GM18507 (cell line): Measurements from ENCODE around the gene JOSD2.

Experiments used
- DNase-seq: peaks from one replicate; pipeline ENCODE4 v3.0.0; 2011; ENCODE audit warnings: low read depth; ENCODE audit not compliant: insufficient read length; ENCODE audit errors: extremely low spot score
- FAIRE-seq: peaks from 2 replicates; lab custom pipeline; 2011; peaks lifted over from hg19 to GRCh38; lab: Jason Lieb, UNC

Gene JOSD2

DNA sequence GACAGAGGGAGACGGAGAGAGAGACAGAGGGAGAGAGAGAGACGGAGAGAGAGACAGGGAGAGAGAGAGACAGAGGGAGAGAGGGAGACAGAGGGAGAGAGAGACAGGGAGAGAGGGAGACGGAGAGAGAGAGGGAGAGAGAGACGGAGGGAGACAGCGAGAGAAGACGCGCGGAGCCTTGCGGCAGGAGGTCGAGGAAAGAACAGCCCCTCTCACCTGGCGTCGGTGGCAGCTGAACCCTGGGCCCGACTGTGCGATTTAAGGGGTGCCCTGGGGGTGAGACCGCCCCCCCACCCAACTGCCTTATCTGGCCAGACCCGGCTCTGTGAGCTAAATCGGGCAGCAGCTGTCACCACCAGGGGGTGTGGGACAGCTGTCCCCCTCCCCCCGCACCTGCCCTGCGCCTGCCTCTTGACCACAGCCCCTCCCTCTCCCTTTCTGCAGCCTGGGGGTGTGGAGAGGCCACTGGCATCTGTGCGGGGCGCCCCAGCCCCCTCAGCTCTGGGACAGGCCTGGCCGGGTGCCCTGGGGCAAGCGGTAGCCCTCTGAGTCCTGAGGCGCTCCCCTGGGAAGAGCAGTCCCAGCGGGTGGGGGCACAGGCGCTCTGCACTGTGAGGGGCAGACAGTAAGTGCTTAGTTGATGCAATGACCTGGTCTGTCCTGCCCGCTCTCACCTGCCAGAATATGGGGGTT, 10.8 kb downstream of the JOSD2 start:
- DNase-seq (no peak), FAIRE-seq (no peak)

DNA sequence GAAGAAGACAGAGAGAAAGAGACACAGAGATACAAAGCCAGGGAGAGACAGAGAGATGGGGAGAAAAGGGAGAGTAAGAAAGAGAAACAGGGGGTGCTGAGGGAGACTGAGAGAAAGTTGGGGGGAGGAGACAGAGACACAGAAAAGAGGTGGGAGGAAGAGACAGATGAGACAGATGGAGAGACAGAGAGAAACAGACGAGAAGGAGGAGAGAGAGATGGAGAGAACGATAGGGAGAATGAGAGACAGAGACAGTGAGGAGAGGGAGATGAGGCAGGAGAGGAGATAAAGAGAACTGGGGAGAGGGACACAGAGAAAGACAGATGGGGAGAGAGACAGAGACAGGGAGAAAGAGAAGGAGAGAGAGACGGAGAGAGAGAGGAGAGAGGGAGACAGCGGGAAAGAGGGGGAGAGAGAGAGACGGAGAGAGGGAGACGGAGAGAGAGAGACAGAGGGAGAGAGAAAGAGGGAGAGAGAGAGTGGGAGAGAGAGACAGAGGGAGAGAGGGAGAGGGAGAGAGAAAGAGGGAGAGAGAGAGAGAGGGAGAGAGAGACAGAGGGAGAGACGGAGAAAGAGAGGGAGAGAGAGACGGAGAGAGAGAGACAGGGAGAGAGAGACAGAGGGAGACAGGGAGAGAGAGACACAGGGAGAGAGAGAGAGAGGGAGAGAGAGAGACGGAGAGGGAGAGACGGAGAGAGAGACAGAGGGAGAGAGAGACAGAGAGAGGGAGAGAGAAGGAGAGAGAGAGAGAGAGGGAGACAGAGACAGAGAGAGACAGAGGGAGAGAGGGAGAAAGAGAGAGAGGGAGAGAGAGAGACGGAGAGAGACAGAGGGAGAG, 12.6 kb downstream of the JOSD2 start:
- FAIRE-seq (no peak), DNase-seq (no peak)

DNA sequence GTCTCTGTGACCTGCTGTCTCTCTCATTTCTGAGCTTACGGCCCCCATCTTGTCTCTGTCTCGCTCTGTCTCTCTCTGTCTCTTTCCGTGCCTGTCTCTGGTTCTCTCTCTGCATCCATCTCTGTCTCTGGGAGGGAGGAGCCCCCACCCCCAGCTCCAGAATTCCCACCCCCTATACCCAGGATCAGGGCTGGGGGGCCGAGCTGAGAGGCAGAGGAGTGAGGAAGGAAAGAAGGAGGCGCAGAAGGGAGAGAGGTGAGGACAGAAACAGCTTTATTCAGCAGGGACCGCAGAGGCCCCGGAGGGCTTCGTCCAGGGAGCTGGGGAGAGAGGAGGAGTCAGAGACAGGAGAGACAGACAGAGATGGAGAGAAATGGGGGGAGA, 14.0 kb downstream of the JOSD2 start:
- FAIRE-seq (no peak), DNase-seq (no peak)

DNA sequence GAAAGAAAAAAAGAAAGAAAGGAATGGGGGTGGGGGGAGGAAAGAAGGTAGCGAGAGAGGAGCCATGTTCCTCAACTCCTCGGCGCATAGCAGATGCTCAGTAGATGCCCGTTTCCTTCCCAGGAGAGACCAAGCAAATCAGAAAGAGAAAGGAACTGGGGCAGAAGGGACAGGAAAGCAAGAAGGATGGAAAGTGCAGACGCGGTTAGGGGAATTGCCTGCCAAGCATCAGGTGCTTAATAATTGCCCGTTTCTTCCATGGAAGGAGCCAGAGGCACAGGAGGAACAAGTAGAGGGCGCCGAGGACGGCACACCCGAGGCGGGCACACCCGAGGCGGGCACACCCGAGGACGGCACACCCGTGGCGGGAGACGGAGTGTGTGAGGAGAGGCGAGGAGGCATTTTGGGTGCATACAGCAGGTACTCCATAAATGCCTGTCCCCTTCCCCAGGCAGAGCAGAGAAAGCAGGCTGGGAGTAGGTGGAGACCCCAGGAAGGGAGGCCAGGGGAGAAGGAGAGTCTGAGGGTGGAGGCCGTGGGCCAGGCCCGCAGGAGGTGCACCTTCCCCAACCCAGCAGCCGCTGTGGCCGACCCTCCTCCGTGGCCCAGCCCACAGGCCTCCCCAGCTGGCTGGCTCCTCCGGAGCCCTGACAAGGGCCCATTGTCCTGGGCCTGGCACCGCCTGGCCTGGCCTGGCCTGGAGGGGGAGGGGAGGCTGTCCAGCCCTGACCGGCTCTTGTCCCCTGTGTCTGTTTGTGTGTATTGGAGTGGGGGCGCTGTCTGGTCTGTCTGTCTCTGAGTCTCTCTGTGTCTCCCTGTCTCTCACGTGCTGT, 14.6 kb downstream of the JOSD2 start:
- DNase-seq: no peak
- FAIRE-seq: no peak

DNA sequence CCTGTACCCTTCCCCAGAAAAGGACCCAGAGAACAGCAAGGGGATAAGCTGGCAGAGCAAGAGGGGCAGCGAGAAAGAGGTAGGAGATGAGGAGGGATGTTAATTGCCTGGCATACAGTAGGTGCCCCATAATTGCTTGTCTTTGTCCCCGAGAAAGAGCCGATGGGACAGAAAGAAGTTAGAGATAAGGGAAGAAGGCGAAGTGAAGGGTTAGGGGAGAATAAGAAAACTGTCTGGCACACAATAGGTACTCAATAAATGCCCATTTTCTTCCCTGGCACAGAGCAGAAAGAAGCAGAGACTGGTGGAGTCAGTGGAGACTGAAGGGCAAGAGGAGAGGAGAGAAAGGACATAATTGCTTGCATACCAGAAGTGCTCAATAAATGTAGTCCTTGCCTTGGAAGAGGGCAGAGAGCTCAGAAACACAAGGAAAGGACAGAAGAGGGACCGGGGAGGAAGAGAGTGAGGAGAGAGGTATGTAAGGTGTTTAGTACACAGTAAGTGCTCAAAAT, 15.9 kb downstream of the JOSD2 start:
- DNase-seq (no peak), FAIRE-seq (no peak)

DNA sequence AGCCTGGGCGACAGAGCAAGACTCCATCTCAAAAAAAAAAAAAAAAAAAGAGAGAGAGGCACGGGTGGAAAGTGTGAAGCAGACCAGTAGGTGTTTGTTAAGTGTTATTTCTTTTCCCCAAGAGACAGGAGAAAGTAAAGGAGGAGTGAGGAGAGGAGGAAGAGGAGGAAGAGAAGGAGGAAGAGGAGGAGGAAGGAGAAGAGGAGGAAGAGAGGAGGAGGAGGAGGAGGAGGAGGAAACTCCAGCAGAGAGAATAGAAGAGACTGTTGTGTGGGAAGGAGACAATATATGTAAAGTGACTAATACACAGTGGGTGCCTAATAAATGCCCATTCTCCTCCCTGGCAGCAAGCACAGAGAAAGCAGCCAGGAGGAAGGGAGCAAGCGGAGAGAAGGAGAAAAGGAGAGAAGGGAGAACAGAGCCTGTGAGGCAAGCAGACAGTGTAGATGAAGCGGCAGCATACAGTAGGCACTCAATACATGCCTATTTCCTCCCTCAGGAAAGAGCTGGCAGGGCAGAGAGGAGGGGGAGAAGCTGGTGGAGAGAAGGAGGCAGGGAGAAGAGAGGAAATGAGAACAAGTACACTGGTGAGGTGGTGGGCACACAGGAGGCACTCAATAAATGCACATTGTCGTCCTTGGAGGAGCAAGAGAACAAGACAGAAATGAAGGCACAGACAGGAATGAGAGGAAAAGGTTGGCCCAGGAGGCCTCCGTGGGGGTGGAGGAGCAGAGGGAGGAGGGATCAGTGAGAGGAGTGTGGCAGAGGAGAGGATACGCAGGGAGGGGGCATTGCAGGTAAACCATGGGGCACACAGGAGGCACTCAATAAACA, 16.6 kb downstream of the JOSD2 start:
- DNase-seq (no peak), FAIRE-seq (no peak)

DNA sequence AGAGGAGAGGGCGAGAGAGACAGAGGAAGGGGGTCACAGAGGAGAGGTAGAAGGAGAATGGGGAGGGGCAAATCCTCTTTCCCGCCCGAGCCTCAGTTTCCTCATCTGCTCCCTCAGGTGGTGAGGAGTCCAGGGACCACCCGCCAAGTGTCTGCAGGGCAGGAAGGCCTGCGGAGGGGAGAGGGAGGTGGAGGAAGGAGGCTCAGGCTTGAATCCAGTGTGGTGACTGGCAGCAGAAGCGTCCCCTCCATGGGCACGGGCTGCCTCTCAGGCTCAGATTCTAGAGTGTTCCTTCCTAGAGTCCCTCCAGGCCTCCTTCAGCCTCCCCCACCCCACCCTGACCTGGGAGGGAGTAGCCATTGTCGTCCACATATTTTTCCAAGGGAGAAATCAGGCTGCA, 17.8 kb downstream of the JOSD2 start:
- no peak for DNase-seq
- no peak for FAIRE-seq

DNA sequence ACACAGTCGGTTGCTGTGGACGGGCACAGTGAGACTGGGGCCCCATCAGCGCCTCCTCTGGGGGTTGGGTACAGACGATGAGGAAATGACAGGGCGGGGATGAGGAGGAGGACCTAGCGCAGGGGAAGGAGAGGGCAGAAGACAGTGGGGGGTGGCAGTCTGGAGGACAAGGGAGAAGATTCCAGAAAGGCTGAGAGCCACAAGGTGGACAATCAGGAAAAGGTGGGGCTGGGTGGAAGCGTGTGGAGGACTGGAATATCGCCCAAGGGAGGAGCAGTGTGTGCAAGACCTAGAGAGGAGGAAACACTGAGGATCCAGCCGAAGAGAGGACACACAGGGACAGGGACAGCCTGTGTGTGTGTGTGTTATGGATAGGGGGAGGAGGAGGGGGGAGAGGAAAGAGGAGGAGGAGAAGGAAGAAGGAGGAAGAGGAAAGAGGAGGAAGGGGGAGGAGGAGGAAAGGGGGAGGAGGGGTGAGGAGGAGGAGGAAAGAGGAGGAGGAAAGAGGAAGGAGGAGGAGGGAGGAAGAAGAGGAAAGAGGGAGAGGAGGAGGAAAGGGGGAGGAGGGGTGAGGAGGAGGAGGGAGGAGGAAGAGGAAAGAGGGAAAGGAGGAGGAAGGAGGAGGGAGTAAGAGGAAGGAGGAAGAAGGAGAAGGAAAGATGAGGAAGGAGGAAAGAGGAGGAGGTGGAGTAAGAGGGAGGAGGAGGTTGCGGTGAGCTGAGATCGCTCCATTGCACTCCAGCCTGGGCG, 18.5 kb downstream of the JOSD2 start:
- DNase-seq (no peak), FAIRE-seq (no peak)

DNA sequence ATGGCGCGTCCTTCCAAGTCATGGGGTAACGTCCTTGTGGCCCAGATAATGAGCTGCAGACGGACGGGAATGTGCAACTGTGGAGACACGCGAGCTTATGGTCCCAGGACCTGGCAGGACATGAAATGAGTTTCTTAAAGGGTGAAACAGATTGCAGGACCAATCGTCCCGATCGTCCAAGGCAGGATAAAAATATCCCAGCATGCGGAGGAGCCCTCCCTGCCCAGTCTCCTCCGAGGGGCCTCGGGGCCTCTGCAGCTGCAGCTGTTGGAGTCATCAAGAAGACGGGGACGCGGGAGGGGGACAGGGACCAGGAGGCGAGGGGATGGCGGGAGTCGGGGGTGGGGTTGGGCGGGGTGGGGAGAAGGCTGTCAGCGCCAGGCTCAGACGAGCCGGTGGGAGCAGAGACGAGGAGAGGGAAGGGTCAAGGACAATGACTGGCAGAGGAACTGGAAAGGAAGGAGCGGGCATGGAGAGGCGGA, 20.0 kb downstream of the JOSD2 start:
- no peak for FAIRE-seq
- DNase-seq: no peak

DNA sequence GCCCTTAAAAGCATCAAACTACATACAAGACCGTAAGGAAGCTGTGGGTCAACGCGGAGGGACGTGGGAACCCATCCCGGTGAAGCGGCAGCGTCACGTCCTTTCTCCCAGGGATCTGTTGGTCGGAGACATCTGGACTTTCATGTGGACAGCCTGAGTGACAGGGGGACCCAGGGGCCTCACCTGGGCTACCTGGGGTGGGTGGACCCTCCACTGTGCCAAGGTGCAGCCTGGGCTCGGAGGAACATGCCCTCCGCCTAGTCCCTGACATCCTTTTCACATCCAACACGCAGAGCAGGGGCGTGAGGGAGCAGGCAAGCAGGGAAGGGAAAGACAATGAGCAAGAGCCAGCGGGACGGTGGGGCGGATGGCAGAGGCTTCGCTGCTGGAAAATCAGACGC, 20.6 kb downstream of the JOSD2 start:
- DNase-seq: no peak

DNA sequence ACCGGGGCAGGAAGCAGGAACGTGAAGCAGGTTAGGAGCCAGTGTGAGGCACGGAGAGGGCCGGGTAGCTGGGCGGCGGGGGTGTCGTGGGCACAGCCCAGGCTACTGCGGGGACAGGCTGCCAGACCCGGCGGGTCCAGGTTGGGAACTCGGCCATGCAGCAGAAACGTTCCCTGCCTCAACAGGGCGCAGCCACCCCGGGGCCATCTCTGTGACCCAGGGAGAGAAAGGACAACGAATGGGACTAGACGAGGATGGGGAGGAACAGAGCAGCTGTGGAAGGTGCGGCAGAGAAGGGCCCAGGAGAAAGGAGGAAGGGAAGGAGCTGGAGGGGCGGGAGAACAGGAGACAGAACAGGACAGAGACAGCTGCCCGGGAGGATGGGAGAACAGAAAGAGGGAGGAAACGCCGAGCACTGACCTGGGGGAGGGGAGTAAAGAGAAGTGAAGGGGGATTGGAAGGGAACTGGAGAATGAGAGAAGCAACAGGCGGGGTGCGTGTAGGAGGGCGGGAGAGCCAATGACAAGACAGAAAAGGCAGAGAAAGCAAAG, 21.5 kb downstream of the JOSD2 start:
- DNase-seq (no peak), FAIRE-seq (no peak)

More for the DNA sequence above, 20.6 kb downstream of the JOSD2 start:
- no peak for FAIRE-seq

DNA sequence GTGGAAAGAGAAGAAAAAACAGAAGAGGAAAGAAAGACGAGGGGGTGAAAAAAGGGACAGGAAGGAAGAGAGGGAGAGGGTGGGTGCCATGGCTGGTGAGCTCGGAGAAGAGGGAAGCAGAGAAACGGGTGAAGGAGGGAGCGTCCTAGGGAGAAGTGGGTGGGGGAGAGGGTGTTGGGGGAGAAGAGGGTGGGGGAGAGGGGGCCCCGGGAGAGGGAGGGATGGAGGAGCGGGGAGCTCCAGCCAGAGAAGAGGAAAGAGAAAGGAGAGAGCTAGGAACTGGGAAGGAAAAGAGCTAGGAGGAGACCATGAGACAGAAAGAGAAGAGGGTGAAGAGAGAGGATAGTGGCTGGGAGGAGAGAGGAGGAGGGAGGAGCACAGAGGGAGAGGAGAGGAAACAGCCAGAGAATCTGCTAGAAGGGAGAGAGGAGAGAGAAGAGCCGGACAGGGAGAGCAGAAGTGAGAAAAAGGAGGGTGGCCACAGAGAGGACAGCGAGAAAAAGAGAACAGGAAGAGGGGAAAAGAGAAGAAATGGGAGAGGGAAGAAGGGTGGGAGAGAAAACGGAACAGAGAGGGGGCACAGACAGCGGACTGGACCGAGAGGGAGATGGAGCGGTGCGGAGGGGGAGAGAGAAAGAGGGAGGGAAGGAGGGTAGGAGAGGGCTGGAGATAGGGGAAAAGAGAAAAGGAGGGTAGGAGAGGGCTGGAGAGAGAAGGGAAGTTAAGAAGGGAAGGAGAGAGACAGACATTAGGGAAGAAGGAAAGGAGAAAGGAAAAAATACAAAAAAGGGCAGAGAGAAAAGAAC, 22.4 kb downstream of the JOSD2 start:
- DNase-seq (no peak), FAIRE-seq (no peak)

DNA sequence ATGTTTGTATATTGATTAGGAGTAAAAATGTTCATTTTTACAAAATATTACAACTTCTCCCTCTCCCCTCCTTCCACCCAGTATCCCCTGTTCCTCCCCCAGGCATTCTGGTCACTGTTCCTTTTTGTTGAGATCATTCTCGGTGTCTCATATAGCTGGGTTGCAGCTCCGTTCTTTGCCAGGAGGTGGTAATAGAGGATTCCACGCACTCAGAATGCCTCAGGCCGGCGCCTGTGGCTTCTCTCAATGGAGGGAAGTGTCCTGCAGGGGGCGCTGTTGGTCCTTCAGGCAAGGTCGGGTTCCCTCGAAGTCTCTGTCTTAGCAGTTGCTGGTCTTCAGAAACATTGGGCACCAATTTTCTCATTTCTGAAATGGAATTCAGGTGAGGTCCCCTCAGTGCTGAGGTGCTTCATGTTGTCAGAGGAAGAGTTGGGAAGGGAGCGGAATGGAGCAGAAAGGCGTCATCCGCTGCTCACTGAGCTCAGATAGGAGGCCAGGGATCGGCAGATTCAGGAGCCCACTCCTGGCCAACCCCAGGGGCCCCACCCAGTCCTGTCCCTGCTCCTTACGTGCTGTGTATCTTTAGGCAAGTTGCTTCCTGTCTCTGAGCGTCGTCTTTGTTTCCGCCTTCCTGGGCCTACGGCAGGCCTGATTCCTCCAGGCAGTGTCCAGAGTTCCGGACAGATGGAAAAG, 24.0 kb downstream of the JOSD2 start:
- no peak for FAIRE-seq
- no peak for DNase-seq

DNA sequence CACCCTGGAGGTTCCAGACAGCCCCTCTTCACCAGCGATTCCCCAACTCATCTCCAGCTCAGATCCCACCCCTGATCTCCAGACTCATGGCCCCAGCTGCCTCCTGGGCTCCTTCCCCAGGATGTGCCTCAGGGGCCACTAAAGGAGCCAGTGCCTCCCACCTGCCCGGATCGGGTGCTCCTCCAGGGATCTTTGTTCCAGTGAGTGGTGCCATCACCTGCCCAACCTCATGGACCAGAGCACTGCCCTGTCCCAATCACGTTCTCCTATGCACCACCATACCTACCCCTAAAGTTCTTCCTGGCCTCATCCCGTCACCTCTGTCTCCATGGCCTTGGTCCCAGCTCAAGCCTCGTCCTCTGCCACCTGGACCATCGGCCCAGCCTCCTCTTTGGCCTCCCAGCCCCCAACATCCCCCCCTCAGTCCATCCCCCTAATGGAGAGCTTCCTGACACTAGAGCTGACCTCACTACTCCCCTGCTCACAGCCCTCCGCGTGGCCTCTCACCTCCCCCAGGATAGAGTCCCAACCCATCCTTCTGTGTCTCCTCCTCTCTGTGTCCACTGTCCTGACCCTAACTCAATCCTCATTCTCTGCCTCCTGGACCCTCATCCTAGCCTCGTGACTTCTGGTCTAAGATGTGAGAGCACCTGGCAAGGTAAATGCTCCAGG, 25.6 kb downstream of the JOSD2 start:
- no peak for DNase-seq
- FAIRE-seq: no peak

DNA sequence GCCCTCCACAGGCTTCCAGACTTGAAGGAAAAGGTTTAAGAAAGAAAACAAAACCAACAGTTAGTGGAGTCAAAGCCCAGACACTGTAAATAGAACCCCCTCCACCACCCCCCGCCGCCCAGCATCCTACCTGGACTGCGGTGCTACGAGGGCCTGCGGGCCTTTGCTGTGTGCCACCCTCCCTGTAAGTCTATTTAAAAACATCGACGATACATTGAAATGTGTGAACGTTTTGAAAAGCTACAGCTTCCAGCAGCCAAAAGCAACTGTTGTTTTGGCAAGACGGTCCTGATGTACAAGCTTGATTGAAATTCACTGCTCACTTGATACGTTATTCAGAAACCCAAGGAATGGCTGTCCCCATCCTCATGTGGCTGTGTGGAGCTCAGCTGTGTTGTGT, 28.1 kb downstream of the JOSD2 start:
- DNase-seq (no peak), FAIRE-seq (no peak)

DNA sequence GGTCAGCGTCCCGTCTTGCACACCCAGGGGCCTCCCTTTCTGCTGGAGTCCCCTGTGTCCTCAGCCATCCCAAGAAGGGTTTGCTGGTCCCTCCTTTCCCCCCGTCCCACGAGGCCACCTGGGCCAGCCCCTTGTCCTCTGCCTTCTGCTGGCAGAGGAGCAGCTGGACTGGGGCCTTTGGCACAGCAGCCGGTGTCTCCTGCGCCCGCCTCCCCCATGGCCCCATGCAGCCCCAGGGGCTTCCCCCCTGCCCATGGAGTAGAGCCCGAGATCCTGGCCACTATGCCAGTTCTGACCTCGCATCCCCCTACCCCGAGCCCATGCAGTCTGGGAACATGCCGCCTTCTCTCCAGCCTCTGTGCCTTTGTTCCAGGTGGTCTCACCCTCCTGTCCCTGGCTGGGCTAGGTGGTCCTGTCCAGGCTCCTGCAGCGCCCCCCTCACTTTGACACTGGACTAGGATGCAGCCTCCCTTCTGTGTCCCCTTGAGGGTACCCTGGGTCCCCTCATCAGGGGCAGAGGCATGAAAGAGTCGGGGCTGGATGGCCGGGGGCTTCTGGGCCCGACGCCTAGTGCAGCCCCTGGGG, 28.6 kb downstream of the JOSD2 start:
- no peak for FAIRE-seq

More for the DNA sequence above, 28.6 kb downstream of the JOSD2 start:
- no peak for DNase-seq
